ENCODE results near the gene SNX22.

SNX22 gene

DNA sequence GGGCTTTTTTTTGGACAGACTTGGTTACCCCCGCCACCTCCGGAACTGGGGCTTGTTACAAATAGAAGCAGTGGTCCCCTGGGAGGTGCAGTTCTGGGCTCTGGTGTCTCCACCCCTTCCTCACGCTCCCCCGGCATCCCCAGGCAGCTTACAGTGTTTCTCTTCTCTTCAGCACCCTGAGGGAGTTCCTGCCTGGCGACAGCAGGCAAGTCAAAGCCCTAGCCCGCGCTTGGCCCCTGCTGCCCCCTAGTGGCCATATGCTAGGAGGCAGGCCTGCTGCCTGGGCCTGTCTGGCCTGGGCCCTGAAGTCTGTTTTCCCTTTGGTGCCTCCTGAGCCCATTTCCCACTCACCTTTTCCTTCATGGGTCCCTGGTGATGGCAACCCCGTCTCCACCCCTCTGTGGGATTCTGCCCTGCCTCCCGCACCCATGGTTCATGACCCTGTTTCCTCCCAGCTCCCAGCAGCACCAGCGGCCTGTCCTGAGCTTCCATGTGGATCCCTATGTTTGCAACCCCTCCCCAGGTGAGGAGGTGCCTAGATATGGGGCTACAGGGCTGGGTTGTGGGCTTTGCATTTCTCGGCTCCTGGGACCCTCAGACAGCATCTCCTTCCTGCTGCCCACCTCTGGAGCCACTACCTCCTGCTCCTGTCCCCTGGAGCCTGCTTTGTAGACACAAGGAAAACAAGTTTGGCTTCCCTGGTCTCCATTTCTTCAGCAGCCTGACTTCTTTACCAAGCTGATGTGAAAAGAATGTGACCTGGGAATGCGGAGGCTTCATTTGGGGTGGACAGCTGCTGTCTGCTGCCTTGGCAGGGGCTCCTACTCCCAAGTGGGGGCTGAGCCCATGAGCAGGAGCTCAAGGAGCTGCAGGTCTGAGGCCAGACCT lies 2.2 kb downstream of the SNX22 start:
- TF ChIP-seq, protein P1, sequence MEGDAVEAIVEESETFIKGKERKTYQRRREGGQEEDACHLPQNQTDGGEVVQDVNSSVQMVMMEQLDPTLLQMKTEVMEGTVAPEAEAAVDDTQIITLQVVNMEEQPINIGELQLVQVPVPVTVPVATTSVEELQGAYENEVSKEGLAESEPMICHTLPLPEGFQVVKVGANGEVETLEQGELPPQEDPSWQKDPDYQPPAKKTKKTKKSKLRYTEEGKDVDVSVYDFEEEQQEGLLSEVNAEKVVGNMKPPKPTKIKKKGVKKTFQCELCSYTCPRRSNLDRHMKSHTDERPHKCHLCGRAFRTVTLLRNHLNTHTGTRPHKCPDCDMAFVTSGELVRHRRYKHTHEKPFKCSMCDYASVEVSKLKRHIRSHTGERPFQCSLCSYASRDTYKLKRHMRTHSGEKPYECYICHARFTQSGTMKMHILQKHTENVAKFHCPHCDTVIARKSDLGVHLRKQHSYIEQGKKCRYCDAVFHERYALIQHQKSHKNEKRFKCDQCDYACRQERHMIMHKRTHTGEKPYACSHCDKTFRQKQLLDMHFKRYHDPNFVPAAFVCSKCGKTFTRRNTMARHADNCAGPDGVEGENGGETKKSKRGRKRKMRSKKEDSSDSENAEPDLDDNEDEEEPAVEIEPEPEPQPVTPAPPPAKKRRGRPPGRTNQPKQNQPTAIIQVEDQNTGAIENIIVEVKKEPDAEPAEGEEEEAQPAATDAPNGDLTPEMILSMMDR (conservative IDR thresholded peaks at IDR 0.05; ENCODE audit: low read depth), result peak; percentile 99
- ChIA-PET CTCF (interaction anchor here (0.5 to 1.7 kb wide), 30 partner anchors 7 to 649 kb away, joined by 3 to 9 read pairs (median 4); no protein-coding TSS in a partner anchor), POLR2A (ENCODE audit: low non-redundant PET) (interaction anchor here (0.6 to 1.2 kb wide), 2 partner anchors 9 to 679 kb away, joined by 3 to 4 read pairs; partner anchors contain the start of gene PPIB)
- peak; percentile 92 for DNase-seq (ENCODE audit: low spot score)
- peak overlapping the region; percentile 77 for H3K27ac ChIP-seq

DNA sequence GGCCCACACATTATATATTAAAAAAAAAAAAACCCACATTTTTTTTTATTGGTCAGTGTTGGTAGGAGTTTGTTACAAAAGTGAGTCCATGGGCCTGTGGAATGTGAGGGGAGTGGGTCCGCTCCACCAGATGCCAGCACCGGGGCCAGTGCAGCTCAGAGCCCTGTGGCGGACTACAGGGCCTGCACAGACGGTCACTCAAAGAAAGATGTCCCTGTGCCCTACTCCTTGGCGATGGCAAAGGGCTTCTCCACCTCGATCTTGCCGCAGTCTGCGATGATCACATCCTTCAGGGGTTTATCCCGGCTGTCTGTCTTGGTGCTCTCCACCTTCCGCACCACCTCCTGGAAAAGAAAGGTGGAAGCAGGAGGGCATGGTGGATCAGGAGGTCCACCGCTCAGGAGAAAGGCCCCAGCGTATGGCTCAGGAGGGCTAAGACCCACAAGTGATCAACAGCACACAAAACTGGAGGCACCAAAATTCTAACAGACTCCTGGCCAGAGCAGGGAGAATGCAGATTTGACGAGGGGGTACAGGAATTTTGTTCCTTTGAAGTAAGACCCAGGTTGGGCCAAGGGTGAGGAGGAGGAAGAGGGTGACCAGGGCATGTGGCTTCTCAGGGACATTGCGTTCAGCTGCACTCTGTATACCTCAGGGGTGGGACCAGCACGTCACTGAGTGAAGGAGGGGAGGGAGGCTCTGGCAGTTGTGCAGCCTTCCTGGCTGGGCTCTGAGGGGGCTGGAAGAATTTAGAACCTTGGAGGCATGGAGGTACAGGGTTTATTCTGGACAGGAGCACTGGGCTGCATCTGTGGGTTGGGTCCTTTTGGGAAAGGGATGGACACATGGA lies 4.5 kb downstream of the SNX22 start:
- CTCF ChIA-PET, result interaction anchor here (0.7 kb wide), 1 partner anchor 1029 kb away, joined by 3 read pairs; no protein-coding TSS in a partner anchor
- TF ChIP-seq, protein P1 (conservative IDR thresholded peaks at IDR 0.05; ENCODE audit: low read depth), result no peak
- POLR2A ChIA-PET (ENCODE audit: low non-redundant PET), result interaction anchor here (0.7 kb wide), 2 partner anchors 10 to 392 kb away, joined by 8 to 9 read pairs; no protein-coding TSS in a partner anchor
- peak overlapping the region; percentile 77 for H3K27ac ChIP-seq
- DNase-seq (ENCODE audit: low spot score), result no peak

DNA sequence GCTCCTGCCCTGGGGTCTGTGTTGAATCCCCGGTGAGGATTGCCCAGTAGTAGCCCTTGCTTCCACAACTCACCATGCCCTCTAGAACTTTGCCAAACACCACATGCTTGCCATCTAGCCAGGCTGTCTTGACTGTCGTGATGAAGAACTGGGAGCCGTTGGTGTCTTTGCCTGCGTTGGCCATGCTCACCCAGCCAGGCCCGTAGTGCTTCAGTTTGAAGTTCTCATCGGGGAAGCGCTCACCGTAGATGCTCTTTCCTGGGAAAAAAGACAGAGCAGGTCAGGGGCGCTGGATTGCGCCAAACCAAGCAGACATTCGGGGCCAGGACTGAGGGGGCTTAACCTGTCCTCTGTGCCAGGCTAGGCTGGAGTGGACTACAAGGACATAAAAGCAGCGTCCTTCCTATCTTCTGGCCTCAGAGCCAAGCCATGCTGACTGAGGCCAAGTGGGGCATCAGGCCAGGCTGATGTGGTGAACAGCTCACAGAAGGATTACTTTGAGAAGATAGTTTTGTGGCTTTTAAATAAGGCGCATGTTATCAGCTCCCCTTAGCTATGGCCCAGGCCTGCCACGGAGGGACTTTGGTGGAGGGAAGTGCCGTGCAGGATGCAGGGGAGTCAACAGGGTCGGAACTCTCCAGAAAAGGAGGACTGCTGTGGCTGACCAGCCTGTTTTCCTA lies 5.3 kb downstream of the SNX22 start:
- CTCF ChIA-PET, result no interaction called here
- H3K27ac ChIP-seq, result peak overlapping the region; percentile 77
- POLR2A ChIA-PET (ENCODE audit: low non-redundant PET), result no interaction called here
- no peak for DNase-seq (ENCODE audit: low spot score)
- TF ChIP-seq, protein P1 (conservative IDR thresholded peaks at IDR 0.05; ENCODE audit: low read depth), result no peak

DNA sequence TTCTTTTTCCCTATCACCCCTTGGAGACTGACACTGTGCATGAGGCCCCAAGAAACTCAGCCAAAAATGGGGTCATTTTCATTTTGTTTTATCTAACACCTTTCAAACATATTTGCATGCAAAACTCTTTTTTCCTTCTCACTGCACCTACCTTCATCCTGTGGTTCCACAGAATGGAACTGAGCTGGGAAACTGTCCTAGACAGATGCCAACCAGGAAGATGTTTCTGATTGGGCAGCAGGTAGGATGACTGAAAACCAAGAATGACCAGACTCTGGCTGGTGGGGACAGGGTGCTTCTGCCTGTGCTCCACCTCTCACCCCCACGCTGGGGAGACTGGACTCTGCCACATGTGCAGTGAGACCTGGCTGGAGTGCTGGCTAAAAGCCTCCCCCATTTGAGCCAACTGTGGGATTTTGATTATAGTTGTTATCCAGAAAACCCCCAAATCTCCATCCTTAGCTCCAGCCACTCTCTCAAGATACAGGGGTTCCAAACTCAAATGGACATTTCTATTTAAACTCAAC lies 6.1 kb downstream of the SNX22 start:
- POLR2A ChIA-PET (ENCODE audit: low non-redundant PET), result no interaction called here
- TF ChIP-seq, protein P1 (conservative IDR thresholded peaks at IDR 0.05; ENCODE audit: low read depth), result no peak
- CTCF ChIA-PET, result interaction anchor here (0.8 kb wide), 1 partner anchor 12 kb away, joined by 3 read pairs; no protein-coding TSS in a partner anchor
- DNase-seq (ENCODE audit: low spot score), result no peak
- peak overlapping the region; percentile 77 for H3K27ac ChIP-seq

DNA sequence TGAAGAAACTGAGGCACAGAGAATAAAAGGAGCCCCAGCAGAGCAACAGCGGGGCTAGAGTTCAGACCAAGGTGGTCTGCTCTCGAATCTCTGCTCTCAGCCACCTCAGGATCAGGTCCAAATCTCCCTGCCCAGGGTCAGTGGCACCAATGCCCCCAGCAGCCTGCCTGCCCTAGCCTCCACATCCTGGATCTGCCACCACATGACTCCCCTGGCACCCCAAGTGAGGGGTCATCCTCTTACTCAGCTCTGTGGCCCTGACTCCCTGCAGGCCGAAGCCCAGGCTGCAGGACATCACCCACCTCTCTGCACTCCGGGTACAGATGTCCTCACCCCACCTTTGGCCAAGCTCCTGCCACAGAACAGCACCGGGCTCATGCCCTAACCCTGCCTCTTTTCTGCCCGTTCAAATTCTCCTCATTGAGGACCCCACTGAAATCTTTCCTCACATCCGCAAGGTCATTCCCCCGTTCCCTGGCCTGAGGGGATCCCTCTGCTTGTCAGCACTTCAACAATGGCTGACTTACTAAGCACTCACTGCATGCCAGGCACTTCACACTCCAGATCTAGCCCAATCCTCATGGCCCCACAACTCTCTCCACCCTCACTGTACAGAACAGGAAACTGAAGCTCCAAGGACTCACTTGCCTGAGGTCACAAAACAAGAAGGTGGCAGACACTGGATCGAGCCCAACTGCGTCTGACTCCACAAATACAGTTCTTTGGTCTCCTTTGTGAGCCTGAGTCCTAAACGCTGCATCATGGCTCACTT lies 7.0 kb downstream of the SNX22 start:
- CTCF ChIA-PET, result no interaction called here
- POLR2A ChIA-PET (ENCODE audit: low non-redundant PET), result no interaction called here
- H3K27ac ChIP-seq, result peak overlapping the region; percentile 36
- TF ChIP-seq, protein P1 (conservative IDR thresholded peaks at IDR 0.05; ENCODE audit: low read depth), result no peak
- no peak for DNase-seq (ENCODE audit: low spot score)
